H1 (cell line): ENCODE results near the gene GIGYF2. TPM values are rescaled to one million over a fixed set of nuclear protein-coding genes. Genes with fewer than 3 reads are reported as not detected.

Experiments used
- CTCF ChIA-PET: fragments of 300-600 bp; sonication (Branson Sonifier 250); formaldehyde crosslinking; loops from one replicate; lab custom pipeline; 2021; ENCODE audit not compliant: partially characterized antibody; lab: Charles Lee
- POLR2A ChIA-PET: fragments of 300-600 bp; sonication (Branson Sonifier 250); formaldehyde crosslinking; loops from one replicate; lab custom pipeline; 2021; ENCODE audit warnings: inconsistent platforms; ENCODE audit not compliant: partially characterized antibody; lab: Charles Lee
- DNase-seq, 2 experiments: peaks; one replicate each; pipeline versions ENCODE4 v3.0.0 to v3.0.0-alpha.2; 2010 to 2022; ENCODE audit warnings: low spot score in 2 of 2, low read depth in 1 of 2, mixed read lengths in 1 of 2
- FAIRE-seq: peaks from 2 replicates; lab custom pipeline; 2011; peaks lifted over from hg19 to GRCh38; lab: Jason Lieb, UNC
- H2AFZ ChIP-seq: 2 replicates; pipeline ENCODE4 v1.8.1; 2012; ENCODE audit warnings: low read length, inconsistent platforms
- H2AK5ac ChIP-seq: 2 replicates; pipeline ENCODE4 v1.6.1; 2013; ENCODE audit warnings: low read depth, low read length
- H2BK120ac ChIP-seq: replicated peaks from 2 replicates; pipeline ENCODE3; 2013; ENCODE audit warnings: low read depth, low read length, inconsistent platforms
- H2BK12ac ChIP-seq: 2 replicates; pipeline ENCODE4 v1.6.1; 2013; ENCODE audit warnings: low read depth, low read length
- H2BK15ac ChIP-seq: 2 replicates; pipeline ENCODE4 v1.6.1; 2013; ENCODE audit warnings: low read length
- H2BK20ac ChIP-seq: 2 replicates; pipeline ENCODE4 v1.6.1; 2013; ENCODE audit warnings: low read length
- H2BK5ac ChIP-seq: 2 replicates; pipeline ENCODE4 v1.6.1; 2013; ENCODE audit warnings: low read depth, low read length
- H3K14ac ChIP-seq: 2 replicates; pipeline ENCODE4 v1.6.1; 2013; ENCODE audit warnings: inconsistent platforms; ENCODE audit not compliant: insufficient read length
- H3K18ac ChIP-seq: 2 replicates; pipeline ENCODE4 v1.6.1; 2013; ENCODE audit warnings: low read length; ENCODE audit errors: extremely low read depth
- H3K23ac ChIP-seq: 2 replicates; pipeline ENCODE4 v1.6.1; 2013; ENCODE audit warnings: inconsistent platforms; ENCODE audit not compliant: insufficient read length
- H3K23me2 ChIP-seq: 2 replicates; pipeline ENCODE4 v1.6.1; 2013; ENCODE audit warnings: low read depth, low read length
- H3K27ac ChIP-seq: 2 replicates; pipeline ENCODE4 v1.6.1; 2011; ENCODE audit warnings: low read depth, low read length, inconsistent platforms
- H3K27me3 ChIP-seq, 4 experiments: replicated peaks in 1 of 4; 1 replicate in 1 of 4; 2 replicates in 3 of 4; pipeline versions ENCODE4 v1.6.1 to v1.8.1; 2011 to 2013; ENCODE audit warnings: low read length in 3 of 4, mild to moderate bottlenecking in 3 of 4, inconsistent platforms in 2 of 4, mixed read lengths in 2 of 4, moderate library complexity in 1 of 4; ENCODE audit not compliant: control insufficient read depth in 3 of 4, insufficient read depth in 3 of 4; ENCODE audit errors: extremely low read depth in 1 of 4
- H3K36me3 ChIP-seq, 4 experiments: 2 replicates each; pipeline versions ENCODE4 v1.6.1 to v1.8.1; 2011 to 2013; ENCODE audit warnings: mild to moderate bottlenecking in 4 of 4, low read length in 3 of 4, moderate library complexity in 2 of 4, control low read depth in 1 of 4, inconsistent platforms in 1 of 4; ENCODE audit not compliant: insufficient read depth in 4 of 4, control insufficient read depth in 2 of 4
- H3K4ac ChIP-seq: replicated peaks from 2 replicates; pipeline ENCODE3; 2013; ENCODE audit warnings: low read length, low read depth, mixed read lengths, inconsistent platforms; ENCODE audit not compliant: insufficient read length
- H3K4me1 ChIP-seq, 4 experiments: replicated peaks in 1 of 4; 1 replicate in 1 of 4; 2 replicates in 3 of 4; pipeline versions ENCODE4 v1.6.1 to v1.8.1; 2011 to 2013; ENCODE audit warnings: low read length in 3 of 4, inconsistent platforms in 2 of 4, mixed read lengths in 1 of 4; ENCODE audit not compliant: insufficient read depth in 4 of 4, control insufficient read depth in 3 of 4
- H3K4me2 ChIP-seq, 2 experiments: 2 replicates each; pipeline versions ENCODE4 v1.6.1 to v1.8.1; 2011 to 2013; ENCODE audit warnings: low read depth in 2 of 2, low read length in 2 of 2, control low read depth in 1 of 2, inconsistent platforms in 1 of 2, mild to moderate bottlenecking in 1 of 2; ENCODE audit not compliant: insufficient read depth in 1 of 2
- H3K4me3 ChIP-seq, 4 experiments: fragments of 200-600, 300-600 bp in 1 of 4; sonication (generic), shearing (Covaris generic), sonication (Bioruptor Twin) in 1 of 4; 2 replicates each; pipeline versions ENCODE4 v1.5.1 to v1.8.1; 2011 to 2016; ENCODE audit warnings: low read length in 4 of 4, low read depth in 3 of 4, control low read depth in 2 of 4, inconsistent platforms in 2 of 4, mild to moderate bottlenecking in 2 of 4, mixed read lengths in 1 of 4, moderate library complexity in 1 of 4; ENCODE audit not compliant: insufficient read depth in 2 of 4; ENCODE audit errors: extremely low read depth in 1 of 4
- H3K56ac ChIP-seq: replicated peaks from 2 replicates; pipeline ENCODE3; 2013; ENCODE audit warnings: low read depth, mild to moderate bottlenecking, mixed read lengths, low read length, inconsistent platforms; ENCODE audit not compliant: insufficient read length
- H3K79me1 ChIP-seq: 2 replicates; pipeline ENCODE4 v1.6.1; 2013; ENCODE audit warnings: low read depth, low read length, control low read depth
- H3K79me2 ChIP-seq, 2 experiments: 2 replicates each; pipeline versions ENCODE4 v1.6.1 to v1.8.1; 2012 to 2013; ENCODE audit warnings: low read length in 2 of 2, mild to moderate bottlenecking in 2 of 2, inconsistent platforms in 1 of 2; ENCODE audit not compliant: insufficient read depth in 2 of 2, control insufficient read depth in 1 of 2
- H3K9ac ChIP-seq, 4 experiments: replicated peaks in 1 of 4; 1 replicate in 1 of 4; 2 replicates in 3 of 4; pipeline versions ENCODE4 v1.6.1 to v1.8.1; 2011 to 2013; ENCODE audit warnings: low read depth in 3 of 4, low read length in 3 of 4, control low read depth in 2 of 4, mild to moderate bottlenecking in 2 of 4, moderate library complexity in 2 of 4, inconsistent platforms in 1 of 4; ENCODE audit errors: extremely low read depth in 1 of 4
- H3K9me3 ChIP-seq, 2 experiments: 2 replicates each; pipeline versions ENCODE4 v1.6.1 to v1.8.1; 2012 to 2013; ENCODE audit warnings: mild to moderate bottlenecking in 2 of 2, moderate library complexity in 2 of 2, control low read depth in 1 of 2, inconsistent platforms in 1 of 2, low read depth in 1 of 2, low read length in 1 of 2, mixed read lengths in 1 of 2; ENCODE audit not compliant: insufficient read depth in 2 of 2
- H4K20me1 ChIP-seq, 2 experiments: replicated peaks in 1 of 2; 2 replicates each; pipeline versions ENCODE3 to v1.8.1; 2011 to 2013; ENCODE audit warnings: inconsistent platforms in 2 of 2, low read length in 2 of 2, mild to moderate bottlenecking in 1 of 2; ENCODE audit not compliant: insufficient read depth in 2 of 2, control insufficient read depth in 1 of 2
- H4K5ac ChIP-seq: 2 replicates; pipeline ENCODE4 v1.6.1; 2013; ENCODE audit warnings: low read length, low read depth, mixed read lengths, inconsistent platforms; ENCODE audit not compliant: insufficient read length
- H4K8ac ChIP-seq: 2 replicates; pipeline ENCODE4 v1.8.0; 2013; ENCODE audit warnings: mild to moderate bottlenecking, moderate library complexity, low read length, inconsistent platforms; ENCODE audit not compliant: insufficient read depth; ENCODE audit errors: extremely low read depth
- H4K91ac ChIP-seq: replicated peaks from 2 replicates; pipeline ENCODE3; 2013; ENCODE audit warnings: low read length, mixed read lengths, inconsistent platforms; ENCODE audit not compliant: insufficient read length
- CBX5 ChIP-seq: fragments of 300-800, 300-1000 bp; sonication (generic); IDR thresholded peaks from 2 replicates; pipeline ENCODE4 v1.7.1; 2016; ENCODE audit warnings: antibody characterized with exemption, low read length, low read depth
- GTF2F1 ChIP-seq: IDR thresholded peaks from 2 replicates; pipeline ENCODE4 v1.6.1; 2012; ENCODE audit warnings: low read depth, low read length, improper control_type of control experiment, borderline replicate concordance
- JUND ChIP-seq: IDR thresholded peaks from 2 replicates; pipeline ENCODE4 v1.6.1; 2011; ENCODE audit warnings: mild to moderate bottlenecking, improper control_type of control experiment, low read length
- SAP30 ChIP-seq: fragments of 300-600 bp; sonication (generic); IDR thresholded peaks from 2 replicates; pipeline ENCODE4 v1.7.1; 2012; ENCODE audit warnings: low read length, moderate library complexity, mild to moderate bottlenecking, inconsistent platforms; ENCODE audit not compliant: insufficient read depth, insufficient replicate concordance
- TAF1 ChIP-seq: IDR thresholded peaks from 2 replicates; pipeline ENCODE4 v1.6.1; 2011; ENCODE audit warnings: mild to moderate bottlenecking, low read depth, low read length
- WGBS, 2 experiments: shearing (Covaris generic) in 1 of 2; methylation state at CpG; one replicate each; pipeline versions ENCODE4 v1.1.6 to v1.1.7; 2013 to 2015; ENCODE audit warnings: low lambda C conversion rate in 2 of 2, mixed read lengths in 2 of 2, inconsistent platforms in 1 of 2, low coverage in 1 of 2, missing lambda C conversion rate in 1 of 2; ENCODE audit not compliant: insufficient replicate concordance in 2 of 2, insufficient coverage in 1 of 2, insufficient read length in 1 of 2; ENCODE audit errors: extremely low coverage in 1 of 2, missing lambda C conversion rate in 1 of 2; 5-methylcytosine and 5-hydroxymethylcytosine counted together
- polyA plus RNA-seq, 7 experiments: library from polyadenylated mRNA; depleted of rRNA in 3 of 7; stranded (reverse) in 5 of 7; unstranded in 2 of 7; fragments of >200 nt in 5 of 7; fragments of 200-250 nt in 2 of 7; gene quantifications; 1 replicate in 5 of 7; 2 replicates in 1 of 7; 4 replicates in 1 of 7; pipeline versions ENCODE4 v1.2.1 to v1.2.3, GENCODE V29; 2011 to 2013; ENCODE audit warnings: missing spikeins in 2 of 7, mixed read lengths in 2 of 7
- total RNA-seq: library from RNA; stranded (reverse); fragmentation: NEBNext Ultra II Directional; extraction: Animal tissue kit (Norgen Biotek cat#: 25700); gene quantifications from 2 replicates; pipeline ENCODE4 v1.2.1, GENCODE V29; 2021

Gene GIGYF2
- total and polyA plus RNA-seq, 2 of the 8 experiments (the other 6 are each of a cell fraction or from before 2014, with no cell fraction given), result 22.3 to 62.0 TPM

DNA sequence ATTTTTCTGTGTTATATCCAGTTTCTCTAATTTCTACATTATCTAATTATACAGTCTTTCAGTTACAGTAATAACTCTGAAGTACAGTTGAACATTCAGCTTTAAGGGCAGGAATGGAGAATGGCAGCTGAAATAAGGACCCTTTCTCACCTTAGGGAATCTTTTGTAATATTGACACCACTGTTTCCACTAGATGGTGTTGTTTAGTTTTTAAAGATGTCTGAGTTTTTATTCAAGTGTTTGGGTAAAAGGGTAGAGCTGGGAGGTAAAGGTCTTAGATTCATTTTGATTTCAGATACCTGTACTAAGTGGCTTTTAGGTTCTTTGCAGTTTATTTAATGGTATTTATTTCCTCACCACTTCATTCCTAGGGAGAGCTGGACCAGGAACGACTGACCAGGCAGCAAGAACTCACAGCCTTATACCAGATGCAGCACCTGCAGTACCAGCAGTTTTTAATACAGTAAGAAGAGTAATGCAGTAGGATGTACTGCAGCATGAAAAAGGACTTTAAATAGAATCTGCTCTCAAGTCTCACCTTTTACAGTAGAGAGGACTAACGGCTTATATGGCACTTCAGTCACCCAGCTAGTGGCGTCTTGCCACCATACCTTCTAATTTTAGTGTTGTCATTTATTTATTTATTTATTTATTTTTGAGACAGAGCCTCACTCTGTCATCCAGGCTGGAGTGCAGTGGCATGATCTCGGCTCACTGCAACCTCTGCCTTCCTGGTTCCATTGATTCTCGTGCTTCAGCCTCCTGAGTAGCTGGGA is 112.4 kb downstream of the GIGYF2 start:
- Histone ChIP-seq H3K27ac (no peak overlapping the region), H2BK12ac (no peak overlapping the region), H3K56ac (no peak overlapping the region), H3K4ac (no peak overlapping the region), H3K27me3 (no peaks in the 10 kb centered on the region), H3K4me2 (no peak overlapping the region), H3K79me1 (no peaks in the 10 kb centered on the region), H4K5ac (no peak overlapping the region), H3K9me3 (no peaks in the 10 kb centered on the region), H3K9ac (no peak overlapping the region), H4K8ac (no peak overlapping the region), H2BK15ac (no peak overlapping the region), H2BK20ac (no peak overlapping the region), H3K36me3 (peaks cover 5 to 61% (median 29%) of the 10 kb centered on the region in 4 experiments; a peak in 7 of 8 replicates), H3K23me2 (no peaks in the 10 kb centered on the region), H3K18ac (no peak overlapping the region), H3K14ac (no peak overlapping the region), H3K4me3 (no peak overlapping the region), H2AFZ (no peak overlapping the region), H3K23ac (no peak overlapping the region), H2BK5ac (no peak overlapping the region), H4K20me1 (peaks cover 0 to 1% of the 10 kb centered on the region in 2 experiments), H3K4me1 (no peaks in the 10 kb centered on the region), H4K91ac (no peak overlapping the region), H2AK5ac (no peak overlapping the region), H2BK120ac (no peak overlapping the region), H3K79me2 (no peaks in the 10 kb centered on the region)
- ChIA-PET CTCF (interaction anchor here (1.3 to 1.4 kb wide), 2 partner anchors 16 to 24 kb away, joined by 3 read pairs; no protein-coding TSS in a partner anchor), POLR2A (no interaction called here)
- DNase-seq (no peak), FAIRE-seq (no peak)
- no peak for TF ChIP-seq SAP30
- no peak for TF ChIP-seq GTF2F1
- no peak for TF ChIP-seq JUND
- no peak for TF ChIP-seq TAF1
- no peak for TF ChIP-seq CBX5
- WGBS, 2 experiments, result 92% methylated on average over 5 of the region's 5 CpGs; no CpG with 5 or more reads in 1 of the 2 experiments
